Calu3 (cell line): ENCODE results near the gene TAF1. TPM values are rescaled to one million over a fixed set of nuclear protein-coding genes. Genes with fewer than 3 reads are reported as not detected.

Source experiments
- BruUV-seq: library from RNA; stranded (reverse); fragments of 400-500 nt; replicated peaks from 2 replicates; lab custom pipeline; 2021; lab: Mats Ljungman, UMichigan
- CTCF ChIA-PET: fragments of 300-600 bp; sonication (Branson Sonifier 250); formaldehyde crosslinking; loops from one replicate; lab custom pipeline; 2022; ENCODE audit warnings: antibody characterized with exemption; lab: Charles Lee
- DNase-seq: peaks from one replicate; pipeline ENCODE4 v3.0.0; 2022
- H3K27ac Mint-ChIP-seq: one replicate; pipeline ENCODE4 v1.8.0; 2022; ENCODE audit warnings: mixed read lengths; ENCODE audit not compliant: unreplicated experiment
- H3K27me3 Mint-ChIP-seq: one replicate; pipeline ENCODE4 v1.8.0; 2022; ENCODE audit warnings: mixed read lengths; ENCODE audit not compliant: unreplicated experiment
- H3K36me3 Mint-ChIP-seq: one replicate; pipeline ENCODE4 v1.8.0; 2022; ENCODE audit warnings: mild to moderate bottlenecking, moderate library complexity, mixed read lengths; ENCODE audit not compliant: insufficient read depth, unreplicated experiment
- H3K4me1 Mint-ChIP-seq: one replicate; pipeline ENCODE4 v1.8.0; 2022; ENCODE audit warnings: mild to moderate bottlenecking, low read depth, mixed read lengths; ENCODE audit not compliant: unreplicated experiment
- H3K4me3 Mint-ChIP-seq: one replicate; pipeline ENCODE4 v1.8.0; 2022; ENCODE audit warnings: mild to moderate bottlenecking, low read depth, moderate library complexity, mixed read lengths; ENCODE audit not compliant: unreplicated experiment
- H3K9me3 Mint-ChIP-seq: one replicate; pipeline ENCODE4 v1.8.0; 2022; ENCODE audit warnings: low read depth, mixed read lengths; ENCODE audit not compliant: unreplicated experiment
- CTCF ChIP-seq: fragments of 200-600 bp; IDR thresholded peaks from one replicate; pipeline ENCODE4 v1.8.0; 2022; ENCODE audit warnings: antibody characterized with exemption; ENCODE audit not compliant: unreplicated experiment
- intact Hi-C: fragments of 100-400 bp; cut with micrococcal nuclease; formaldehyde crosslinking; loops from one replicate; pipeline ENCODE4 v1.10.0; 2022; ENCODE audit not compliant: unreplicated experiment
- total RNA-seq: library from RNA; stranded (reverse); gene quantifications from 2 replicates; pipeline ENCODE4 v1.2.3, GENCODE V29; 2022

Gene TAF1
- total RNA-seq, 1 experiment from 2014 or later = 54.9 TPM

GRCh38 chrX:71365356-71365874 is 742 bp upstream of the TAF1 start:
- Mint-ChIP-seq H3K9me3 (no peaks in the 10 kb centered on the region), H3K27ac (peak overlapping the region; percentile 97), H3K4me1 (peaks cover 17% of the 10 kb centered on the region), H3K4me3 (peak overlapping the region; percentile 98), H3K27me3 (no peaks in the 10 kb centered on the region), H3K36me3 (peaks cover 37% of the 10 kb centered on the region)
- CTCF ChIA-PET = interaction anchor here (0.5 to 1.2 kb wide), 6 partner anchors 38 to 700 kb away, joined by 3 to 4 read pairs (median 3); partner anchors contain the start of gene NONO
- no peak for DNase-seq
- intact Hi-C loops = loop anchor here (10.0 kb wide), 1 partner anchor 151 kb away; no protein-coding TSS in a partner anchor
- TSS peak; percentile 99 for BruUV-seq
- TF ChIP-seq CTCF = no peak

- TF ChIP-seq CTCF = no peak
- Mint-ChIP-seq H3K4me3 (peak overlapping the region; percentile 98), H3K27me3 (no peaks in the 10 kb centered on the region), H3K27ac (peak overlapping the region; percentile 97), H3K9me3 (no peaks in the 10 kb centered on the region), H3K36me3 (peaks cover 46% of the 10 kb centered on the region), H3K4me1 (peaks cover 24% of the 10 kb centered on the region)
- peak; percentile 18 for DNase-seq
- no TSS peak for BruUV-seq
- CTCF ChIA-PET = interaction anchor here (0.7 to 1.2 kb wide), 4 partner anchors 139 to 285 kb away, joined by 3 to 4 read pairs (median 3); no protein-coding TSS in a partner anchor
- intact Hi-C loops = loop anchor here (10.0 kb wide), 1 partner anchor 152 kb away; no protein-coding TSS in a partner anchor
Observed at GRCh38 chrX:71366674-71367256, 608 bp downstream of the TAF1 start.

- Mint-ChIP-seq H3K36me3 (peaks cover 52% of the 10 kb centered on the region), H3K9me3 (no peaks in the 10 kb centered on the region), H3K27ac (peak overlapping the region; percentile 97), H3K27me3 (no peaks in the 10 kb centered on the region), H3K4me1 (peaks cover 24% of the 10 kb centered on the region), H3K4me3 (peak overlapping the region; percentile 98)
- DNase-seq = no peak
- intact Hi-C loops = loop anchor here (10.0 kb wide), 1 partner anchor 153 kb away; no protein-coding TSS in a partner anchor
- CTCF ChIA-PET = interaction anchor here (0.6 kb wide), 1 partner anchor 119 kb away, joined by 3 read pairs; no protein-coding TSS in a partner anchor
- TF ChIP-seq CTCF = no peak
- no TSS peak for BruUV-seq
Observed at GRCh38 chrX:71367396-71367795, 1.2 kb downstream of the TAF1 start.

GRCh38 chrX:71372388-71372787 is 6.2 kb downstream of the TAF1 start:
- H3K27ac Mint-ChIP-seq = no peak overlapping the region
- DNase-seq = no peak
- H3K9me3 Mint-ChIP-seq = no peaks in the 10 kb centered on the region
- no peak for TF ChIP-seq CTCF
- intact Hi-C loops = no loop called here
- no TSS peak for BruUV-seq
- CTCF ChIA-PET = no interaction called here
- H3K4me1 Mint-ChIP-seq = peaks cover 16% of the 10 kb centered on the region
- no peak overlapping the region for H3K4me3 Mint-ChIP-seq
- no peaks in the 10 kb centered on the region for H3K27me3 Mint-ChIP-seq
- H3K36me3 Mint-ChIP-seq = peaks cover 56% of the 10 kb centered on the region
